ENCODE results near the gene ZNF423. TPM values are rescaled to one million over a fixed set of nuclear protein-coding genes. Genes with fewer than 3 reads are reported as not detected.
A peak's percentile ranks its signal among the peaks of the same experiment; 100 is the strongest.
"Not testable (repeated sequence)": the region's sequence is repeated elsewhere in the genome, so short reads cannot be mapped to it uniquely, and the experiment has no call there.

The ZNF423 gene
- total RNA-seq, 1 donor from 2014 or later, result 8.8 TPM

DNA sequence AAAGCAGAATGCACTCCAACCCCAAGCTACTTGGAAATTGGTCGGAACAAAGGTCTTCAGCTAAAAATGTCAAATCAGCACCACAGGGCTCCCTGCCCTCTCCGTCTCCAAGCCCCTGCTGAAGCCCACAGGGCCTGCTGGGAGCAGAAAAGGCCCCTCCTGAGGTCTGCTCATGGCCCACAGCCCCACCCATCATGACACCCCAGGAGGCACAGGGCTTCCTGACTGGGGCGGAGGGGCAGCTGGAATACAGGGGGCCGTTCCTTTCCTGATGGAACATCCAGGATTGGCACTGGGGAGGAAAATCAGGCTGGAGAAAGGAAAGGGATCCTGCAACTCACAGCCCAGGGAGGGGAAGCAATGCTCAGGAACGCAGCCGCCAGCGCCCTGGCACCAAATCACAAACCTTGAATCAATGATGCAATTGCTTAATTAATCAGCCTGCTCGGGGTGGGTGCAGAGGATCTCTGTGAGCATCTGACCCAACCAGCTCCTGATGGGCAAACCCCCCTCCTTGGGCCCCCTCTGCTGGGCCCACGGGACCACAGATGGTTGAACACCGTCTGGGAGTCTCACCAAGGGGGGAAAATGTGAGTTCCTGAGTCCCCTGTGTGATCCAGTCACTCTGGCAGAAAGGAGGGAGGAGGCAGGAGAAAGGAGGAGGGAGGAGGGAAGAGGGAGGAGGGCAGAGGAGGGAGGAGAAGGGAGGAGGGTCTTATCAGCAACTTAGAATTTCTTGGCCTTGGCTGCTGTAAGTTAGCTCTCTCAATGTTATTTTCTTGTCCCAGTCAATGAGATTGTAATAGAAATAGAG, 155.5 kb downstream of the ZNF423 start:
- intact Hi-C loops (cut with DNase I), result loop anchor here (5.0 kb wide), 1 partner anchor 157 kb away; the partner anchor contains the start of gene ZNF423
- no peak for DNase-seq (ENCODE audit: missing footprints)
- peak; percentile 70 for ATAC-seq

DNA sequence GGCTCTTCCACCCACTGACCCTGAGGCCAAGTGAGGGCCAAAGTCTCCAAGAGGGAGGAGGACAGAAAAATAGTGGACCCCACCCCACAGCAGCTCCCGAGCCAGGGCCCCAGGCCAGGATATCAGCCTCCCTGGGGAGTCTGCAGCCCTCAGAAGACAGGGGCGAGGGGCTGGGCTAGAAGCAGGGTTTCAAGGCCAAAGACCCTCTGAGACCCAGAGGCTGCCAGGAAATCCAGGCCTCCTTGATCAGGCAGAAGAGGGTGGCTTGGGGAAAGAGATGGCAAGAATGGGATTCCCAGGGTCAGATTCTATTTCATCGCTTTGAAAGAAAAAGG, 156.1 kb downstream of the ZNF423 start:
- ATAC-seq, result no peak
- DNase-seq (ENCODE audit: missing footprints), result no peak
- intact Hi-C loops (cut with DNase I), result loop anchor here (5.0 kb wide), 2 partner anchors 38 to 157 kb away; partner anchors contain the start of gene ZNF423

DNA sequence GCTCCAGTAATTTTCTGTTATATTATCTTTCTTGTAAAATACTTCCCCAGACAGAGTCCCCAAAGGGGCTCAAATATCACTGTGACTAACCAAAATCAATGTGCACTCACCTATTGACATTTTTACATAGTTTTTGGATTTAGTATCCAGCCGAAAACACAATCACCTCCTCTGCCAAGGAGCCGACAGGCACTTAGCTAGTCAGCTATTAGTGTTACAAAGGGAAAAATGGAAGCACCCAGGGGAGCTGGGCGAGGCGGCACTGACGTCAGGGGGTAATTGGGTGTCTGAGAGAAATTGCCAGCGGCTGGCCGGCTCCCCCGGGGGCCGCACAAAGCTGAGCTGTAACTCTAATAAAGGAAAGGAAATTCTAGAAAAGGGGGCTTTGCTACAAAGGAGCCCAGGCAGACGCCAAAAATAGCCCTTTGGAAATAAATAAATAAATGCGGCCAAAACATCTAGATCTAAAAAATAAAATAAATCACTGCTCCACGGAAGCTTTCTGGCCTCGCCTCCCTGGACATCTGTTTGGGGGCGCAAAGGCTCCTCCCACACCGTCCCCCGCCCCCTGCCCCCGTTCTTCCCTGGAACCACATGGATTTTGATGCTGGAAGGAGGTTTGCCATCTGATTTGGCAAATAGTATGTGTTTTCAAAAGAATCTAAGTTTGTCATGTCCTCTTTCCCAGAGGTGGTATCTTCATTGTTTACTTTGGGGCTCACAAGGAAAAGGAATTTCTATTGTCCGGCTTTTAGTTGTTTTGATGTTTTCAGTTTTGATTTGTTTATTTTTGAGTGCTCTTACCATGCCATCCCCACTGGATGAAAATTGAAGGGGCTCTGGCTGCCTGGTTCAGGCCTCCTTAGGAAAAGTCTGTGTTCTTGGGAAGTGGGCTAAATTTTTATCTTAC, 156.7 kb downstream of the ZNF423 start:
- DNase-seq (ENCODE audit: missing footprints) (no peak), ATAC-seq (peak; percentile 38)
- intact Hi-C loops (cut with DNase I), result loop anchor here (5.0 kb wide), 1 partner anchor 37 kb away; no protein-coding TSS in a partner anchor

DNA sequence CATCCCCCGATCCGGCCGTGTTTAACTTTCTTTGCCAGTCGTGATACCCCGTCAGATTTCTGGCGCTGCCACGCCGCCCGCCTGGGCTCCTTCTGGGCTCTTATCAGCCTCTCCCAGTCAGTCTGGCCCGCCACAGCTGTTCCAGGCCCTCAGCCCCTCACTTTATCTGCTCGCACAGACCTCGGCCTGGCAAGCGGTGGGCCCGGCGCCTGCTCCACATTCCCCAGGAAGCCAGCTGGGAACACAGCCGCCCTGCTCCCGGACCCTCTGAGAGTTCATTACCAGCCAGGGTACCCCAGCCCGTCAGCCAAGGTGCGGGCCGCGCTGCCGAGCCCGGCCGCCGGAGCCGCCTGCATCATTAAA, 157.5 kb downstream of the ZNF423 start:
- ATAC-seq, result no peak
- DNase-seq (ENCODE audit: missing footprints), result no peak
- intact Hi-C loops (cut with DNase I), result loop anchor here (5.0 kb wide), 1 partner anchor 36 kb away; no protein-coding TSS in a partner anchor

DNA sequence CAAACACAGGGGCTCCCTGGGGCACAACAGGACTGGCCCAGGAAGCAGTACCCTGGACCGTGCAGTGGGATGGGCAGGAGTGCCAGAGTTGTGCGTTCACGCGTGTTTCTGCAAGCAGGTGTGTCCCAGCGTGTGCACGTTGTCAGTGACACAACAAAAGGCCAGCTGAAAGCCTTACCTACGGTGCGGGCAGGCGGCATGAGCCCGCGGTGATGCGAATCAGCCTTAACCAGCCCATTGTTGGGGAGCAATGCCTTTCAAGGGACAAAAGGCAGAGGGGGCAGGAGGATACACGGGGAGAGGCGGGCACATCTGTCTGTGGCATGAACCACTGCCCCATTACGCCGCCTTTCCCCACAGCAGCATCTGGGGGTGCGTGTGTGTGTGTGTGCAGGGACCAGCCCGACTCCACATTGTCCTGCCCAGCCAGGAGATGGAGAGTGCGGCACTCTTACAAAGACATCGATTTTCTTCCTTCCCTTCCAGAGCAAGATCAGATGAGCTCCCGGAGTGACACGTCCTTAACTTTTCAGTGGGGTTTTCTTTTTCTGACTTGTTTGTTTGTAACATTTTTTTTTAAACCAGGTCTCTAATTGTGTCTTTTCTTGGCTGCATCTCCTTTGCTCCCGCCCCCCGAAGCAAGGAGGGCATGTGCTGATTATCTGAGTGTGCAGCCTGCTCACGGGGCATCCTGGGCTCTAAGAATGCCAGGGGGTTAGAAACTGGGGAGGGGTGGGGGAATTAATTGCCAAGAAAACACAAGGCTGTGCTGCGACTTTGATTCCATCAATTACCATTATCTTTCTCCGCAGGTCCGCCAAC, 158.1 kb downstream of the ZNF423 start:
- intact Hi-C loops (cut with DNase I), result loop anchor here (5.0 kb wide), 1 partner anchor 36 kb away; no protein-coding TSS in a partner anchor
- ATAC-seq, result no peak

DNA sequence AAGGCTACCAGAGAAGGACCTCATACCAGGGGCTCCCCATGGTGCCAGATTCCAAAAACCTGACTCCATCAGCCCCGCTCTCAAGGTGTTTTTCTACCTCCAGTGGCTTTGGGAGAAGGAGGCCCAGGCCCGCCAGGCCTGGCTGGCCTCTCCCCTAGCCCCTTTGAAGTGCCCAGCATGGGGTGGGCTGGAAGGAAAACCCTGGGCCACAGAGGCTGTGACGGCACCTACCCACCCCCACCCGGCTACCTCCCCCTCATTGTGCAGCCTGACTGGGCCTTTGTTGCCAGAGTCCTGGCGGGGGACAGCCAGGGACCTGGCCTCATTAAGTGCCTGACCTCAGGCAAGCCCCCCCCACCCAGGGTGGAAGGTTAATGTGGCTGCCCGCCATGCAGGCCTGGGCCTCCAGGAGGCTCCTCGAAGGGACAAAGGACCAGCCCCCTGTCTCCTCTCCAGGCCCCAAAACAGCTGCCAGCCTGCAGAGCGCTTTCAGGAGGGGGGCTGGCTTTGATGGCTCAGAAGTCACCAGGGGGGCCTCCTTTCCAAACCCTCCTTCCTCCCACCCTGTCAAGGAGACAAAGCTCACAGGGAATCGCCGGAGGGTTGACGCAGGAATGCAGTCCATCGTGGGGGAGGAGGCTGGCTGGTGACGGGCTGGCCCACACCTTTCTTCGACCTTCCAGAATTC, 159.4 kb downstream of the ZNF423 start:
- DNase-seq (ENCODE audit: missing footprints) (no peak), ATAC-seq (no peak)
- intact Hi-C loops (cut with DNase I), result loop anchor here (5.0 kb wide), 1 partner anchor 34 kb away; no protein-coding TSS in a partner anchor

More for the DNA sequence above, 158.1 kb downstream of the ZNF423 start:
- no peak for DNase-seq (ENCODE audit: missing footprints)

DNA sequence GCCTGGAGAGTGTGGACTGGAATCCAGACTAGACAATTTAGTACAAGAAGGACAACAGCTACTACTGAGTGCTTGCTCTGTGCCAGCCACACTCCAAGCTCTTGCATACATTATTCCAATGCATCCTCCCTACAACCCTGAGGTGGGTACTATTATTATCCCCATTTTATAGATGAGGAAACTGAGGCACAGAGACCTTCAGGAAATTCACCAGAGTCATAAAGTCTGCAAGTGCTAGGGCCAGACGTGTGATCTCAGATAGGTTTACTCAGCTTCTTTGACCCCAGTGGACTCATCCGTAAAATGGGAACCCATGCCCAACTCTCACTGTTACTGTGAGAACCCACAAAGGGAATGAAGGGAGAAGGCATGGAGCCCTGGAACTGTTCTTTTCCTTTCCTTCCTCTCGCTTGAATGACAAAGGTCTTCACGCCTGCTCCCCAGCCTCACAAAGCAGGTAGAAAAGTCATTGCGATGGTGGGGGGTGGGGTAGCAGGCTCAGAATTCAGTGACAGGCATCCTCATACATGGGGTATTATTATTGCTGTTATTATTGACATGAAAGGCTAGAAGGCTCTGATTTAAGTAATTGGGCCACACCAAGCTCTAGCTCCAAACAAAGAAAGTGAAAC, 160.0 kb downstream of the ZNF423 start:
- ATAC-seq, result no peak
- intact Hi-C loops (cut with DNase I), result loop anchor here (5.0 kb wide), 1 partner anchor 34 kb away; no protein-coding TSS in a partner anchor
- DNase-seq (ENCODE audit: missing footprints), result no peak

DNA sequence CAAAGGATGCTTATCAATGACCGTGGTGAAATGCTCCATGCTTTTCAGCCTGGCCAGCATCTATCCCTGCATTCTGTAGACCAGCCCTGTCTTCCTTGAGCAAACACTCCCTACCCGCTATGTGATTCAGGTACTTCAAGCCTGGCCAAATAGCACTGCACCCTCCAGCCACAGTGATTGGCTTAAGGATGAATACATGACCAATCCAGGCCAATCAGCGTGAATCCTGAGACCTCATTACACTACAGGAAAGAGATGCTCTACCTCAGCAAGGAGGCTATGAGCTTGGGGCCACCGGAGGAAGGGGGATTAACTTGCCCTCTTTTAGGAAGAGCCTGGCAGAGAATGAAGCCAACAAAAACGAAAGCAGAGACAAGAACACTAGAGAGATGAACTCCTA, 162.5 kb downstream of the ZNF423 start:
- intact Hi-C loops (cut with DNase I), result no loop called here
- DNase-seq (ENCODE audit: missing footprints), result no peak
- no peak for ATAC-seq

DNA sequence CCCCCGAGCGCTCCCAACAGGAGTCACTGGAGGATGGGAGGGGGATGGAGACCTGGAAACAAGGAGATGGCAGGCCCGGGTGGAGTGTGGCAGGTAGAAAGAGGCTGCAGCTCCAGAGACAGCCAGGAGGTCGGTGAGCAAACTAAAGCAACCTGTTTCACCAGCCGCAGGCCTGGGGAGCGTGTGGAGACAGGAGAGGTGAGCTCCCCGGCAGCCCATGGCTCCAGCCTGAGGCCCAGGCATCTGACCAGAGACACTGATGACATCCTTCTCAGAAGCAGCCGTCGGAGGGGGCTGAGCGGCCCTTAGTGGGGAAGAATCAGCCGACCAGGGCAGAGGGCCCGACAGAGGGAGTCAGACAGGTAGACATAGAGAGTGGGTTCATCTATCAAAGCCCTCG, 165.1 kb downstream of the ZNF423 start:
- intact Hi-C loops (cut with DNase I), result no loop called here
- DNase-seq (ENCODE audit: missing footprints) (no peak), ATAC-seq (no peak)

DNA sequence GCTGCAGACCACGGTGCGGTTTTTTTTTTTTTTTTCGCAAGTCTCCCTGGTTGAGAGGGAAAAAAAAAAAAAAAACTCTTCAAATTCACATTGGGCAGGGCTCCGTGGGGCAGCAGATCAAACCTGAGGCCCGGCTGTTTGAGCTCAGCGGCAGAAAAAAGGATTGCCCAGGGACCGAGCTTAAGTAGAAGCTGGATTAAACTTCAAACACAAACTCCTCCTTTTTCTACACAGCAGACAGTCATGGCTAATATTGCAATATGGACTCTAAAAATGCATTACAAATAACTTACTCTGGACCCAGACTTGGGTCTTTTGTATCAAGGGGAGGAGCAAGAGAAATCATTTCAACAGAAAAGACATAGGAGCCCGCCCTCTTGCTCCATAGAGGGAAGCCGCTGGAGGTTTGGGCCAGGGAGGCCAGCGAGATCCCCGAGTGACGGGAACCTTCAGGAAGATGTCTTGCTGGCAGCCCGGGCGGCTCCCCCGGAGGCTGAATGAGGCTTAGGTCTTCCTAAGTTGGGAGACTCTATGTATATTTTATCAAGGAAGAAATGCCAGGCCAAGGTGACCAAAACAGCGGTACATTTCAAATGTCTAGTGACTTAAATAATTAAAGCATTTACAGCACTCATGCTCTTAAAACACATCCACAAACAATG, 167.7 kb downstream of the ZNF423 start:
- intact Hi-C loops (cut with DNase I), result no loop called here
- ATAC-seq, result no peak
- DNase-seq (ENCODE audit: missing footprints), result no peak

DNA sequence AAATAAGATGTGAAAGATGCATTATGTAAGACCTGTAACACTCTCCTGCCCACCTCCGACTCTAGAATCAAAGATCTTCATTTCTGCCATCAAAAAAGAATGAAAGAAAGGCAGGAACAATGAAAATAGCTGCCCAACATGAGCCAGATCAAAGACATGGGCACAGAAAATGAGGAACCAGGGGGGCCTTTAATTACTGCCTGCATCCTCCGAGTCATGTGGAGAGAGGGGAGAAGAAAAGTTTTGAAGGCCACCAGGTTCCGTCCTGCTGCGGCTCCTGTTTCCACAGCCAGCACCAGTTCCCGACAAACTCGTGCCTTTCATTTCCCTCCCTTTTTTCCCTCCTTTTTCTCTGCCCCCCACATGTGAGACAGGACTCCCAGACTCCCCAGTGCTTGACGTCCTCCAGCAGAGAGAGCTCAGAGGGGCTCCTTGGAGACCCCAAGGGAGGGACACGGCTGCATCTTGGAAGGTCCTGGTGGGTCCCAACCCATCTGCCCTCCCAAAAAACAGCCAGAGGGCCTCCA, 168.4 kb downstream of the ZNF423 start:
- no peak for DNase-seq (ENCODE audit: missing footprints)
- no peak for ATAC-seq
- intact Hi-C loops (cut with DNase I), result no loop called here

DNA sequence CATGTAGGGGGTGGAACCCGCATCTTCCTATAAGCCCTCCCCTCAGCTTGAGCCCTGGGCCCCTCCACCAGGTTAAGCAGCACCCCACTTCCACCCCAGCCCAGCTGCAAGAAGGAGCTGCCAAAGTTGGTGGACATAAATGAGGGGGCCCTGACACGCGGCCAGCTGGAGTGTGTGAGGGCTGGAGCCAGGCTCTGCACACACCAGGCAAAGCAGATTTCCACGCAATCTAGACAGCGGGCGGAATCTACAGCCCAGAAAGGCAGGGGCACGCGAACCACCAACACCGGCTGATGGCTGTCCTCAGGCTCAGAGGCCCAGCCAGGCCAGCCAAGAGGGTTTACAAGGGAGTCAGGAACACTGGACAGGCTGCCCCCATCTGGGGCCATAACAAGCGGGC, 171.2 kb downstream of the ZNF423 start:
- no peak for ATAC-seq
- intact Hi-C loops (cut with DNase I), result no loop called here

DNA sequence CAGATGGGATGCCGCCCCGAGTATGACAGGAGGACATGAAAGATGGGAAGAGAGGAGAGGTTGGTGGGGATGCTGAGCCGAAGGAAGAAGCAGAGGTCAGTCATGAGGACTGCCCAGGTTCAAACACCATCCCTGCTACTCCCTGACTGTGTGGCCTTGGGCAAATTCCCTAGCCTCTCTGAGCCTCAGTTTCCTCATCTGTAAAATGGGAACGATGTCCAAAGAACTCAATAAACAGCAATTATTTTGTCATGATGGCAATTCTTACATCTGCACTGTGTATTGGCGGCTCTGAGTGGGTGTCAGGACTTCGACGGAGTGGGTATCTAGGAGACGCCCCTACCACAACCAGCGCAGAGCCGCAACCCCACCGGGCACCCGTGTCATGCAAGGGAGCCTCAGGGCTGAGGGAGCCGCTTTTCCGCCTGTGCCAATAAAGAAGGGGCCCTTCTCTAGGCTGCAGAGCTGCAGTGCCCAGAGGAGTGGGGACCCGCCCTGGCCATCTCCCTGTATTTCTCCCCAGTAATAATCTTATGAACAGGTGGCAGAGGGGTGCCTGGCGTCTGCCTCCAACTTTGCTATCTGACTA, 173.2 kb downstream of the ZNF423 start:
- no peak for DNase-seq (ENCODE audit: missing footprints)
- ATAC-seq, result no peak
- intact Hi-C loops (cut with DNase I), result no loop called here

More for the DNA sequence above, 171.2 kb downstream of the ZNF423 start:
- no peak for DNase-seq (ENCODE audit: missing footprints)

DNA sequence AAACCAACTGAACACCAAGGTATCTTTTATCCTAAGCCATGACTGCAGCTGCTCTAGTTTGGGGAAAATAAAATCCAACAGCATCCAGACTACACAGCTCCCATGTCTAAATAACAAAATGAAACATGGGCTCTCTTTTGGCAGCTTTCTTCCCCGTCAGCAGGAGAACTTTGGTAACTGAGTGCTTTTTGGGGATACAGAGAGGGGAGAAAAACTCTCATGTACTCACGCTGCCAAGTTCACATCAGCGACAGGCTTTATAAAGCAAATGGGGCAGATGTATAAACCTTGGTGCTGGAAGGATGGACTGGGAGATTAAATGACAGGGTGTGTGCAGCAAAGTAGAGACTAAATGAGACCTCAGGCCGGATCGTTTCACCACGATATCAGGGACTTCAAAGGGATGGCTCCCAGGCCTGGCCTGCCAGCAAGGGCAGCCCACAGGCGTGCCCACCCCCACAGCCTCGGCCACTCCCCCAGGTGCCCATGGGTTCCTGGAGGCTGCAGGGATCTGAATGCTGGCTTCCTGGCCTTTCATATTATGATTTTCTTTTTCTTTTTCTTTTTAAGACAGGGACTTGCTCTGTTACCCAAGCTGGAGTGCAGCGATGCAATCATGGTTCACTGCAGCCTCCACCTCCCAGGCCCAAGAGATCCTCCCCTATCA, 174.6 kb downstream of the ZNF423 start:
- ATAC-seq, result no peak
- no peak for DNase-seq (ENCODE audit: missing footprints)
- intact Hi-C loops (cut with DNase I), result no loop called here

DNA sequence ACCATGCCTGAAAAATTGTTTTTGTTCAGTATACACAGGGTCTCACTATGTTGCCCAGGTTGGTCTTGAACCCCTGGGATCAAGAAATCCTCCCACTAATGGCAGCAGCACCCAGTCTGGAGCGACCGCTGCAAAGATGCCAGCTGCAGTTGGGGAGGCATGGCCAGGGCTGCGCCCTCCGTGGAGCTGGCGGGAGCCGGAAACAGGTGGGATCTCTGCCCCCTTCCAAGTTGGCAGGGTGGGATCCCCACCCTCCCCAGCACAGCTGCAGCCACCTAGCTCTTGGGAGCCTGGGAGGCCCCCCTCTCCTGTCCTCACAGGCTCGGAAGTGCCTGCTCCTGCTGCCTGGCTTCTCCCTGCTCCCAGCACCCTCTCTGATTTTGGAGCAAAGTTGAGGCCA, 176.8 kb downstream of the ZNF423 start:
- intact Hi-C loops (cut with DNase I), result no loop called here
- ATAC-seq (no peak), DNase-seq (ENCODE audit: missing footprints) (no peak)

DNA sequence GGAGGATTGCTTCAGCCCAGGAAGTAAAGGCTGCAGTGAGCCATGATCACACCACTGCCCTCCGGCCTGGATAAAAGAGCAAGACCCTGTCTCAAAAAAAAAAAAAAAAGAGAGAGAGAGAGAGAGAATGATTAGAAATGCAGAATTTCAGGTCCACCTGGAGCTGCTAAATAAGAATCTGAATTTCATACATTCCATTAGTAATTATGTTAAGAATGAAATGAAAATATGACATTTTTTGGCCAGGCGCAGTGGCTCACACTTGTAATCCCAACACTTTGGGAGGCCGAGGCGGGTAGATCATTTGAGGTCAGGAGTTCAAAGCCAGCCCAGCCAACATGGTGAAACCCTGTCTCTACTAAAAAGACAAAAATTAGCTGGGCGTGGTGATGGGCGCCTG, 178.3 kb downstream of the ZNF423 start:
- DNase-seq (ENCODE audit: missing footprints); intact Hi-C loops (cut with DNase I); ATAC-seq: not testable (repeated sequence)
